WTC11 (cell line): ENCODE measurements around the gene ZSCAN18.
A peak's percentile ranks its signal among the peaks of the same experiment; 100 is the strongest.

Experiments
- ARID4B ChIP-seq: sonication (generic); formaldehyde crosslinking; IDR thresholded peaks from 2 replicates; pipeline ENCODE4 v1.8.0; 2023; ENCODE audit warnings: missing genetic modification reagents, mild to moderate bottlenecking, borderline replicate concordance
- CTCF ChIP-seq: fragments of 200-600 bp; IDR thresholded peaks from 2 replicates; pipeline ENCODE4 v1.8.0; 2022; ENCODE audit warnings: antibody characterized with exemption
- E2F4 ChIP-seq: sonication (generic); formaldehyde crosslinking; IDR thresholded peaks from 2 replicates; pipeline ENCODE4 v1.8.1; 2022; ENCODE audit warnings: low read depth, mild to moderate bottlenecking, moderate library complexity, missing genetic modification reagents, borderline replicate concordance
- ELF4 ChIP-seq: sonication (generic); formaldehyde crosslinking; IDR thresholded peaks from 2 replicates; pipeline ENCODE4 v1.8.1; 2022; ENCODE audit warnings: low read depth, mild to moderate bottlenecking, moderate library complexity, missing genetic modification reagents
- FOXJ3 ChIP-seq: sonication (generic); formaldehyde crosslinking; IDR thresholded peaks from 2 replicates; pipeline ENCODE4 v1.9.0; 2021; ENCODE audit warnings: missing genetic modification reagents, mild to moderate bottlenecking, borderline replicate concordance
- HMGA2 ChIP-seq: fragments of 250-450 bp; sonication (Bioruptor Pico); IDR thresholded peaks from 2 replicates; pipeline ENCODE4 v1.4.0; 2021; ENCODE audit warnings: mild to moderate bottlenecking, moderate library complexity
- MLX ChIP-seq: sonication (generic); formaldehyde crosslinking; IDR thresholded peaks from 2 replicates; pipeline ENCODE4 v1.8.1; 2023; ENCODE audit warnings: mild to moderate bottlenecking, missing genetic modification reagents, moderate library complexity
- NFYB ChIP-seq: sonication (generic); formaldehyde crosslinking; conservative IDR thresholded peaks from 2 replicates; pipeline ENCODE4 v1.8.0; 2022; ENCODE audit warnings: low read depth, missing genetic modification reagents
- NR1H2 ChIP-seq: sonication (generic); formaldehyde crosslinking; IDR thresholded peaks from 2 replicates; pipeline ENCODE4 v1.9.0; 2021; ENCODE audit warnings: mild to moderate bottlenecking, moderate library complexity, missing genetic modification reagents
- TCF7 ChIP-seq: sonication (generic); formaldehyde crosslinking; IDR thresholded peaks from 2 replicates; pipeline ENCODE4 v1.8.0; 2022; ENCODE audit warnings: mild to moderate bottlenecking, low read depth, missing genetic modification reagents, moderate library complexity
- TEAD4 ChIP-seq: sonication (generic); formaldehyde crosslinking; IDR thresholded peaks from 2 replicates; pipeline ENCODE4 v1.8.0; 2022; ENCODE audit warnings: mild to moderate bottlenecking, missing genetic modification reagents
- ZBTB21 ChIP-seq: sonication (generic); formaldehyde crosslinking; IDR thresholded peaks from 2 replicates; pipeline ENCODE4 v1.8.1; 2023; ENCODE audit warnings: mild to moderate bottlenecking, missing genetic modification reagents, borderline replicate concordance
- ZBTB43 ChIP-seq: sonication (generic); formaldehyde crosslinking; IDR thresholded peaks from 2 replicates; pipeline ENCODE4 v1.8.1; 2023; ENCODE audit warnings: mild to moderate bottlenecking, missing genetic modification reagents
- ZNF219 ChIP-seq: sonication (generic); formaldehyde crosslinking; IDR thresholded peaks from 2 replicates; pipeline ENCODE4 v1.8.0; 2023; ENCODE audit warnings: missing genetic modification reagents, mild to moderate bottlenecking, borderline replicate concordance

- no peak for TF ChIP-seq CTCF
- no peak for TF ChIP-seq ELF4
- no peak for TF ChIP-seq TCF7 (CRISPR knock-in tag)
- TF ChIP-seq TEAD4 (CRISPR knock-in tag) = no peak
- no peak for TF ChIP-seq NR1H2 (CRISPR knock-in tag)
- no peak for TF ChIP-seq FOXJ3 (CRISPR knock-in tag)
- no peak for TF ChIP-seq NFYB (CRISPR knock-in tag)
- TF ChIP-seq ZNF219 (CRISPR knock-in tag) = no peak
- no peak; the same call in 1 of the 2 replicates for TF ChIP-seq ZBTB21 (CRISPR knock-in tag)
- 0 out of 2 replicates have a peak, but pooled peaks have one; percentile 6 for TF ChIP-seq ZBTB43 (CRISPR knock-in tag)
- no peak for TF ChIP-seq HMGA2 (CRISPR knock-in tag)
- no peak for TF ChIP-seq MLX (CRISPR knock-in tag)
- no peak for TF ChIP-seq E2F4 (CRISPR knock-in tag)
- peak; percentile 38; the same call in 1 of the 2 replicates for TF ChIP-seq ARID4B
These were observed 38.9 kb downstream of the ZSCAN18 start, which contains the start of gene ZNF135 for GRCh38 chr19:58059003-58059670.
